Esophagus squamous epithelium (tissue), 4 donors: ENCODE results near the gene ATL2.

Experiments
- POLR2A ChIP-seq, 4 donors: fragments of 450-650 bp; IDR thresholded peaks; one replicate each; pipeline ENCODE4 v1.6.1; 2017; ENCODE audit warnings: antibody characterized with exemption in 4 of 4, mild to moderate bottlenecking in 4 of 4, moderate library complexity in 3 of 4
- TF ChIP-seq, protein P1 (sequence below), 6 experiments: fragments of 450-650 bp in 4 of 6; fragments of 200-600 bp in 2 of 6; sonication (generic) in 2 of 6; IDR thresholded peaks; one replicate each; pipeline ENCODE4 v1.5.1; 2016 to 2019; ENCODE audit warnings: antibody characterized with exemption in 6 of 6, mild to moderate bottlenecking in 4 of 6, moderate library complexity in 4 of 6

DNA sequence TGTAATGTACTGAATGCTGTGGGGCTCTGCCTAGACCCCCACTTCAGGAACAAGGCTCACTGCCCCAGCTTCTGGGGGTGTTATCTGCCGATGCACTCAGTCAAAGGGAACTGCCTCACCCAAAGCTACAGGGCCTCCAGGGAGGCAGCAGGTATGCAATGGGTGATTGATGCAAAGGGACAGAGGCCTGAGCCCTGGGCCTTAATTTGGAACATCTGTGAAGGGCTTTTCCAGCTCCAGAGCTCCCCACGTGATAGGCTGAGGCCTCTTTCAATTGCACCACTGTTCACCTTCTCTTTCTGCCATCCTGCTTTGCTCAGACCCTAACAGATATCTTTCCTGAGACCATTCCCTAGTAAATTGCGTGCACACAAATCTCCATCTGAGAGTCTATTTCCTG lies 131.0 kb downstream of the ATL2 start:
- TF ChIP-seq, protein P1, sequence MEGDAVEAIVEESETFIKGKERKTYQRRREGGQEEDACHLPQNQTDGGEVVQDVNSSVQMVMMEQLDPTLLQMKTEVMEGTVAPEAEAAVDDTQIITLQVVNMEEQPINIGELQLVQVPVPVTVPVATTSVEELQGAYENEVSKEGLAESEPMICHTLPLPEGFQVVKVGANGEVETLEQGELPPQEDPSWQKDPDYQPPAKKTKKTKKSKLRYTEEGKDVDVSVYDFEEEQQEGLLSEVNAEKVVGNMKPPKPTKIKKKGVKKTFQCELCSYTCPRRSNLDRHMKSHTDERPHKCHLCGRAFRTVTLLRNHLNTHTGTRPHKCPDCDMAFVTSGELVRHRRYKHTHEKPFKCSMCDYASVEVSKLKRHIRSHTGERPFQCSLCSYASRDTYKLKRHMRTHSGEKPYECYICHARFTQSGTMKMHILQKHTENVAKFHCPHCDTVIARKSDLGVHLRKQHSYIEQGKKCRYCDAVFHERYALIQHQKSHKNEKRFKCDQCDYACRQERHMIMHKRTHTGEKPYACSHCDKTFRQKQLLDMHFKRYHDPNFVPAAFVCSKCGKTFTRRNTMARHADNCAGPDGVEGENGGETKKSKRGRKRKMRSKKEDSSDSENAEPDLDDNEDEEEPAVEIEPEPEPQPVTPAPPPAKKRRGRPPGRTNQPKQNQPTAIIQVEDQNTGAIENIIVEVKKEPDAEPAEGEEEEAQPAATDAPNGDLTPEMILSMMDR (IDR thresholded peaks at IDR 0.05) = no peak
- TF ChIP-seq POLR2A (IDR thresholded peaks at IDR 0.05) = no peak
